Stimulated activated CD8-positive, alpha-beta memory T cell treated with anti-CD3 and anti-CD28 coated beads, Interleukin-2, amount 100 ng/mL, for 1 hour (primary cell): ENCODE data around the gene ZNF35.

ENCODE experiments used
- DNase-seq, 2 donors: peaks; one replicate each; pipeline ENCODE4 v3.0.0-alpha.2; 2020; ENCODE audit warnings: low read depth in 2 of 2

Gene ZNF35

GRCh38 chr3:44685128-44685800, 36.7 kb downstream of the ZNF35 start:
- peak; percentile 13 to 30 for DNase-seq

DNA sequence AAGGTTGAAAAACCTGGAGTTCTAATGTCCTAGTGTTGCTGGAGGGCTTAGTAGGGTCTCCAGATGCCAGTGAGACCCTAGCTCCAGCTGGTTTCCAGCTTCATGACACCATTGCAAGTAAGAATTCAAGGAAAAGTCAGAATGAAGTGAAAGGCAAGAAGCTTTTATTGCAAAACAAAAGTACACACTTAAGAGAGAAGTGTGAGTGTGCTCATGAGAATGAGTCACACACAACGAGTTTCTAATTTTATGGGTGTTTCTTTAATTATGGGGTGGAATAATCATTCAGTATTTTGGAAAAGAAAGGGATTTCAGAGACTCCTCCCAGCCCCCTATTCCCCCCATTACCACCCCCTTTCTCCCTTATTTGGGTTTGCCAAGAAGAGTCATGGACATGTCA, 39.4 kb downstream of the ZNF35 start:
- DNase-seq, result no peak
